GM13977 (cell line): ENCODE results near the gene SEMA4C.

Experiments used
- DNase-seq: peaks from one replicate; pipeline ENCODE4 v3.0.0; 2012; ENCODE audit warnings: low spot score
- CTCF ChIP-seq: IDR thresholded peaks from 2 replicates; pipeline ENCODE4 v1.5.1; 2012; ENCODE audit warnings: mild to moderate bottlenecking, control low read depth; ENCODE audit not compliant: insufficient read depth; ENCODE audit errors: extremely low read depth, missing control alignments
- in situ Hi-C: fragments of 300-500 bp; cut with MboI; formaldehyde crosslinking; loops from one replicate; pipeline ENCODE4 v1.12.0; 2022; ENCODE audit warnings: low sequenced_read_pairs, low pct_unique_long_range_greater_than_20kb, mixed read lengths, inconsistent platforms; ENCODE audit not compliant: unreplicated experiment

SEMA4C gene

GRCh38 chr2:96885432-96886347, 15.8 kb upstream of the SEMA4C start:
- no peak for TF ChIP-seq CTCF
- in situ Hi-C loops: no loop called here
- DNase-seq: no peak

GRCh38 chr2:96884299-96885094, 14.6 kb upstream of the SEMA4C start:
- no peak for TF ChIP-seq CTCF
- DNase-seq: no peak
- in situ Hi-C loops: no loop called here

GRCh38 chr2:96883306-96883705, 13.4 kb upstream of the SEMA4C start:
- no peak for TF ChIP-seq CTCF
- in situ Hi-C loops: no loop called here
- DNase-seq: no peak

GRCh38 chr2:96882906-96883305, 13.0 kb upstream of the SEMA4C start:
- no peak for TF ChIP-seq CTCF
- in situ Hi-C loops: no loop called here
- no peak for DNase-seq

- no peak for DNase-seq
- TF ChIP-seq CTCF: no peak
- in situ Hi-C loops: no loop called here
Measured at GRCh38 chr2:96882230-96882629, 12.3 kb upstream of the SEMA4C start.

GRCh38 chr2:96881349-96882195, 11.7 kb upstream of the SEMA4C start:
- TF ChIP-seq CTCF: no peak
- in situ Hi-C loops: no loop called here

More at GRCh38 chr2:96881349-96882195, 11.7 kb upstream of the SEMA4C start:
- no peak for DNase-seq
